HG02852 (cell line): ENCODE data around the gene RAB10.
"Not testable (repeated sequence)": the region's sequence is repeated elsewhere in the genome, so short reads cannot be mapped to it uniquely, and the experiment has no call there.

ENCODE experiments used
- ATAC-seq: cut with Tn5 transposase; IDR thresholded peaks from one replicate; pipeline ENCODE4 v1.9.1; 2021; ENCODE audit warnings: mild to moderate bottlenecking, moderate library complexity; ENCODE audit not compliant: unreplicated experiment

Gene RAB10

DNA sequence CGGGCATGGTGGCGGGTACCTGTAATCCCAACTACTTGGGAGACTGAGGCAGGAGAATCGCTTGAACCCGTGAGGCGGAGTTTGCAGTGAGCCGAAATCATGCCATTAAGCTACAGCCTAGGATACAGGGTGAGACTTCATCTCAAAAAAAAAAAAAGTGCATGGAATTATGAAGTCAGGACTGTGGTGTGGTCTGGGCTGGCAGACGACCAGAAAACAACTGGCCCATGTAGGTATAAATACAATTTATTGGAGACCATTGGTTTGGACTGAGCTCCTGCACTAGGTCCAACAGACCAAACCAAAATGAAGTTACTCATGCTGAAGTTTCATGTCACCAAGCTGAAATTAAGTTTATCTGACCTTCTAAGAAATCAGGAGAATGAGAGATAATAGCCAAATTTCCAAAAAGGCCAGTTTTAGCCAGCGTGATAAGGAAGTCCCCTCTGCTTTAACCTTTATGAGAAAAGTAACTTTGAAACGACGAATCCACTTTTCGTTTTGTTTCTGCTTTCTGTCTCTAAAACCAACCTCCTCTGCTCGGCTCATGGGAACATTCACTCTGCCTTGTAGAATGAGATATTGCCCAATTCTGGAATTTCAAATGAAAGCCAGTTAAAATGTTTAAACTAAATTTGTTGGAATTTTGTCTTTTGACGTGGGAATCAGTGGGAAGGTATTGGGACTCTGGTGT lies 17.7 kb upstream of the RAB10 start:
- ATAC-seq = no peak

DNA sequence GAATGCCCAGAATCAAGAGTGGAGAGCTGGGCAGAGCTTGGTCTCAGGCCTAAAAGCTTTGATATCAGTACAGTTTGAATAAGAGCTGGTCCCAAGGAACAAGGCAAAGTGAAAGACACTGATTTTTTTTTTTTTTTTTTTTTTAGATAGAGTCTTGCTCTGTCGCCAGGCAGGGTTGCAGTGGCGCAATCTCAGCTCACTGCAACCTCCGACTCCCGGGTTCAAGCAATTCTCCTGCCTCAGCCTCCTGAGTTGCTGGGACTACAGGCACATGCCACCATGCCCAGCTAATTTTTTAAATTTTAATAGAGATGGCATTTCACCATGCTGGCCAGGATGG lies 17.2 kb upstream of the RAB10 start:
- not testable (repeated sequence) for ATAC-seq

DNA sequence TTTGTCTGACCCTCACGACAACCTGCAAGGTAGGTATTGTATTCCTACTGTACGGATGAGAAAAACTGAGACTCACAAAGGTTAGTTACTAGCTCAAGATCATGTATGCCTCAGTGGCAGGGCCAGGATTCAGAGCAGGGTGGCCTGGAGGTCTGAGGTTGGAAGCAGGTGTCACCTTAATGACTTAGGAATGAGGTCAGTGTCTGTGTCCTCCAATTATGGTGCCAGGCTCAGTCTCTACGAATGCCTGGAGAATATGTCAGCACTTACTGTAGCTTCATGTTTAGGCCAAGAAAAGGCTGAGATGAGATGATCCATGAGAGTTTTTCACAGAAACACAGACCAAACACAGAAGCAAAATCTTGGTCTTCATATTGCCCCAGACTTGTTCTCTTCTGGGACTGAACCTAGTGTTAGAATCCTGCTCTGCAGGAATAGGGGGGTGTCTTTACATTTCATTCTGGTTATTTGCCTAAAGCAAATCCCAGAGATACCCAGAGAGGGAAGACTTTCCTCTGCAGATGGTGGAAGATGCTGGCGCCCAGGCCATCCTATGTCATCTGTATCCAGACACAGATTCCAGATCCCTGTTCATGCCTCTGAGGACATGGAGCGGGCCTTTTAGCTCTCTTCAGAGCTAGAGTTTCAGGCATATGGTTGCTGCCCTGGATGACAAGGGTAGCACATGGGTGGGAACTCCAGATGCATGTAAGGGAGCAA lies 16.3 kb upstream of the RAB10 start:
- no peak for ATAC-seq

DNA sequence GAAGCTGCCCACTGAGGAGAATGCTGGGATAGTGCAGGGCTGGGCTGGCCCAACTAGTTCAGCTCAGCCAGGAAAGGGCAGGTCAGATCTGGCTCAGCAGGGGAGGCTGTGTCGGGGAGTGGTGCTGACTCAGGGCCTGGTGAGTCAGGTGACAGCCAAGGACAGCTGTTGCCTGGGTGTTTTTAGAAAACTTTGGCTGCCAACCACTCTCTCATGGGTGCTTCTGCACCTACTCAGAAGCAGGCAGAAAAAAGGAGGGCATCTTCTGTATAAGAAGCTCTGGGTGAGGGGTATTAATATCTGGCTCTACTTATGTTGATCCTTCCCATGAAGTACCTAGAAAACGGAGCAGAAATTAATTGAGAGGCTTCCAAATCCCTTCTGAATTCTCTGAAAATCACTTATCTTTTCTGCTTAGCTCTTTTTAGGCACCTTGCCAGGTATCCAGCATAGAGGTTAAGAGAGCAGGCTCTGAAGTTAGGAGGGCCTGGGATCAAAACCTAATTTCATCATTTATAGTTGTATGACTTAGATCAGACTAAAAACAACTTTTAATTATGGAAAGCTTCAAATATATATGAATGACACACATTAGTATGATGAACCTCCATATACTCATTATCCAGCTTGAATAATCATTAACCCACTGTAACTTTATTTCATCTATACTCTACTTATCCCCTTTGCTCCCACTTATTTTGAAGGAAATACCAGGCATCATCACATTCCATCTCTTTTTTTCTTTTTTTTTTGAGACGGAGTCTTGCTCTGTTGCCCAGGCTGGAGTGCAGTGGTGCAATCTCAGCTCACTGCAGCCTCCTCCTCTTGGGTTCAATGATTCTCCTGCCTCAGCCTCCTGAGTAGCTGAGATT lies 15.5 kb upstream of the RAB10 start:
- ATAC-seq = no peak

- ATAC-seq = no peak
These were observed 13.6 kb upstream of the RAB10 start for GRCh38 chr2:26020231-26020640.

- no peak for ATAC-seq
These were observed 9.6 kb upstream of the RAB10 start for GRCh38 chr2:26024260-26024659.

GRCh38 chr2:26025509-26025908 lies 8.4 kb upstream of the RAB10 start:
- ATAC-seq = no peak

GRCh38 chr2:26028083-26028482 lies 5.8 kb upstream of the RAB10 start:
- ATAC-seq = not testable (repeated sequence)

DNA sequence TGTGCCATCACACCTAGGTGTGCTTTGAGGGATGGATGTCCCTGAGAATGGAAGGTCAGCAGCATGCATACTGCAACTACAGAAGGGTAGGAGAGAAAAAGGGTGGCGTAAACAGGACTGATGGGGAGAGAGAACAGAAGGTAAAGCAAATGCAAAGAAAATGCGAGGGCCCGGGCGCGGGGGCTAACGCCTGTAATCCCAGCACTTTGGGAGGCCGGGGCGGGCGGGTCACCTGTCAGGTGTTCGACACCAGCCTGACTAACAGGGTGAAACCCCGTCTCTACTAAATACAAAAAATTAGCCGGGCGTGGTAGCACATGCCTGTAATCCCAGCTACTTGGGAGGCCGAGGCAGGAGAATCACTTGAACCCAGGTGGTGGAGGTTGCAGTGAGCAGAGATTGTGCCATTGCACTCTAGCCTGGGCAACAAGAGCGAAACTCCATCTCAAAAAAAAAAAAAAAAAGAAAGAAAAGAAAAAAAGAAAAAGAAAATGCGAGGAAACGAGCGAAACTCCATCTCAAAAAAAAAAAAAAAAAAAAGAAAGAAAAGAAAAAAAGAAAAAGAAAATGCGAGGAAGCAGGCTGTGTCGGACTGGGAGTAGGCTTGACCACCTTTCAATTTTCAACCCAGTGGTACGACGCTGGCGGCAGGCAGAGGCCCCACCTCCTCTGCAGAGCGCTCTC lies 1.2 kb upstream of the RAB10 start:
- ATAC-seq = peak; percentile 11

DNA sequence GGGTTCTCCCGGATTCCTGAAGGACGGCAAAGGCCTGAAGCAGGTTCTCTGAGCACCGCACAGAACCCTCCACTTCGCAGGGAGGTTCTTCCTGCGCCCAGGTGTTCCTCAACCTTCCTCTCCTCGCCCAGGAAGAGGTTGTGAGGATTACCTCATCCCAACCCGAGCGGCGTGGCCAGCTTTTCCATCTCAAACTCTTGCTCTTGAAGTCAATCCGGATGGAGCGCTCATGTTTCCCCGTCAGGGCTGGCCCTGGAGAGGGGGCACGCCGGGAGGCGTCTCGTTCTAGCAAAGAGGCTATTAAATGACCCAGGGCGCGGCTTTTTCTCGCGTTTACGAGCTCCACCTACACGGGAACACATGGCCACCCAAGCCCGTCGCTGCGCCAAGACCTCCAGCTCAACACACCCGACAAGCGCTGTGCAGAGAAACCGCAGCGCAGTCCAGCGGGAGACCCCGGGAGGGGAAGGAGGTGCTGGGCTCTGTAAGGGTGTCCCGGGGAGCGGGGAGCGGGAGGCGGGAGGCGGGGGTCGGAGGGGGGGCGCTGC lies 540 bp upstream of the RAB10 start:
- peak; percentile 32 for ATAC-seq

- no peak for ATAC-seq
These were observed 731 bp downstream of the RAB10 start for GRCh38 chr2:26034637-26034992.

DNA sequence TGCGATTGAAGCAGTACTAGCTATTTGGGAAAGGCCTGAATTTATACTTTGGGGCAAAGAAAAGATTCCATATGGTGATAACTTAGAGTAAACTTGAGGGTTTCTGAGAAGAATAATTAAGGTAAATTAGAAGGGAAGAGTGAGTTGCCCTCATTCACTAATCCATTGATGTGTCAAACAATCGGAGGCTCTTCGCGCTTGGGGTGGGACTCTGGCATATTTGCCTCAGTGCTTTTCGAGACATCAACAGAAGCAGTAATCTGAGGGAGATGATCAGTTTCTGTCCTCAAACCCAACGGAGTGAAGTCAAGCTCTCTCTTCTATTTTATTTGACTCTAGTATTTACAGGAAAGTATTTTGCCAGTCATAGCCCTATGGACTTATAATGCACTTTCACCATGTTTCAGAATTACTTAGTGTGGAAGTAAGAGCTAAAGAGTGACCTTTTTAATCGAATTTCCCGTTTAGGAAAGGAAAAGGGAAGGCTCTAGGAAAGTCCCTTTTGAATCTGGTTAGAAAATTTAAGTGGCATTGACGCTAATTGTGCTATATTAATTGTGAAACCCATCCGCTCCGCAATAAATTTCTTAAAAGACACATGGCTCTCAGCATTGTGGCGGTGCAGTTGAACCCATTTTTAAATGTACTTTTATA lies 1.3 kb downstream of the RAB10 start:
- no peak for ATAC-seq

DNA sequence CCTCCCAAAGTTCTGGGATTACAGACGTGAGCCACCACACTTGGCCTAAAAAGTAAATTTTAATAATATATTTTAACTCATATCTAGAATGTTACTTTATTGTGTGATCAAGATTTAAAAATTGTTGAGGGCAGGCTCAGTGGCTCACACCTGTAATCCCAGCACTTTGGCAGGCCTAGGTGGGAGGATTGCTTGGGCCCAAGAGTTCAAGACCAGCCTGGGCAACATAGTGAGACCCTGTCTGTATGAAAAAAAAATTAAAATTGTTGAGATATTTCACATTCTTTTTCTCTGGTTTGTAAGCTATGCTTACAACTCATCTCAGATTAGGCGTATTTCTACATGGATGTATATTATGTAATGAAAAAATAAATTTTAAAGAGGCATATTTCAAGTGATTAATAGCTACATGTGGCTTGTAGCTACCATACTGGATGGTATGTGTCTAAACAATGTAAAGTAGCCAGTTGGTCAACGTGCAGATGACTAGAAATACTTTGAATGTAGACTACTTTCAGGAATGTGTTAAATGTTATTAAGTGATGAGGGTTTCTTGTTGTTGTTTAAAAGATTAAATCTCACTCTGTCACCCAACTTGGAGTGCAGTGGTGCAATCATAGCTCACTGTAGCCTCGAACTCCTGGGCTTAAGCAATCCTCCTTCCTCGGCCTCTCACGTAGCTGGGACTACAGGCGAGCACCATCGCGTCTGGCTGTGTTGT lies 5.9 kb downstream of the RAB10 start:
- ATAC-seq = no peak

- ATAC-seq = no peak
These were observed 9.2 kb downstream of the RAB10 start for GRCh38 chr2:26043109-26043508.

DNA sequence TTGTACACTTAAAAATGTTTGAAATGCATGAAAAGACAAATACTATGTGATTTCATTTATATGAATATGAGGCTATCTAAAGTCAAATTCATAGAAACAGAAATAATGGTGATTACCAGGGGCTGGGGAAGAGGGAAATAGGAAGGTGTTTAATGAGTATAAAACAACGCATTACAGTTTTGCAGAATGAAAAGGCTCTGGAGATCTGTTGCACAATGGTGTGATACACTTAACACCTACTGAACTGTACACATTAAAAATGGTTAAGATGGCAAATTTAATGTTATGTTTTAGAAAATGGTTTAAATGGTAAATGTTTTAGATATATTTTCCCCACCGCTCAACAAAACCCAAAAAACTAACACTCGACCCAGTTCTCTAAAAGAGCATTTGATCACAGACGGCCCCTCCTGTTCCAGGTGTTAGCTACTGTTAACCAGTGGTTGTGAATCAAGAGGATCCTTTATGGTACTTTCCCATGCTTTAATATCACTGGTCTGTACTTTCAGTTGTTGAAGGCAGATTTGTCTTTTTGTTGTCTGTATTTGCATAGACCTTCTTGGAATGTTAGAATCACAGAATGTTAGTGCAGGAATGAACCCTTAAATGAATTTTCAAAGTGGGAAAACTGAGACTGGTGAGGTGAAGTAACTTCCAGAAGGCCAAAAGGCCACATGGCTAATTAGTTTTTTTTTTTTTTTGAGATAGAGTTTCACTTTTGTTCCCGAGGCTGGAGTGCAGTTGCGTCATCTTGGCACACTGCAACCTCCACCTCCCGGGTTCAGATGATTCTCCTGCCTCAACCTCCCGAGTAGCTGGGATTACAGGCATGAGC lies 10.2 kb downstream of the RAB10 start:
- no peak for ATAC-seq

DNA sequence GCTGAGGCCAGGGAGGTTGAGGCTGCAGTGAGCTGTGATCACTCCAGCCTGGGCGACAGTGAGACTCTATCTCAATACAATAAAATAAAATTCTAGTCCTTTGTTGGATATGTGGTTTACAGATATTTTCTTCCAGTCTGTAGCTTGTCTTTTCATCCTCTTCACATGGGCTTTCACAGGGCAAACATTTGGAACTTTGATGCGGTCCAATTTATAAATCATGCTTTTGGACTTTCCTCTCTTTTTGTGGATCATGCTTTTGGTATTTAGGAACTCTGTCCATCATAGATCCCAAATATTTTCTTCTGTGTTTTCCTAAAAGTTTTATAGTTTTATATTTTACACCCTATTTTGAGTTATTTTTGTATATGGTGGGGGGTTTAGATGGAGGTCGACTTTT lies 14.9 kb downstream of the RAB10 start:
- ATAC-seq = no peak

DNA sequence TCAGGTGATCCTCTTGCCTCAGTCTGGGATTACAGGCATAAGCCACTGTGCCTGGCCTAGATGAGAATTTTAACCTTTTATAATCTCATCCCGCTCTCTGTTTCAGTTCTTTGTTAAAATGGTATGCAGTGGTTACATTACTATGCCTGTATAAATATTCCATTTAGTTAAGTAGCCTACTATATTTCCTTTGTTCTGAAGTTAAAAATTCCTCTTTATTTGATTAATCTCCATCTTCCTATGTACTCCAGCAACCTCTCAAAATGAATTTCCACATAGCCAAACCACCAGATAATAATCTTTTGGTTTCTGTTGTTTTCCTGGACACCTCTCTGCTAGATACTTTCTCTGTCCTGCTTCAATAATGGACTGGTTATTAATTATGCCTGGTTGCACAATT lies 15.8 kb downstream of the RAB10 start:
- ATAC-seq = no peak

DNA sequence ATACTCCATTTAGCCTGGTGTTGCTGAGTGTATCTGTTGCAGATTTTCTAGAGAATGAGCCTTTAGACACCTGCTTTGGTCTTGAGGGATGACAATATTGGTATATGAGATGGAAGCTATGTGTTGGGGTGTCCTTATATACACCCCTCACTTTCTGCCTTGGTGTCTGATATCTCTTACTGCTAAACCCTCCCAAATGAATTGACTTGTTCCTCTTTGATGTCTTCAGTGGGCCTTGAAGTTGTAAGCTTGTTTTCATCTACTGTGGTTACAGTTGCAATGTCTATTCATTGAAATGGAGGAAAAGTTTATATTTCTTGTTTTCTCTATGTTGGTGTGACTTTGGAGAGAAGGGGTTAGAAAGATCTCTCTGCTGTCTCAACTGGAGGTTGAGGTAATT lies 18.9 kb downstream of the RAB10 start:
- ATAC-seq = no peak
